ELR (cell line): Measurements from ENCODE around the gene LY9.
A peak's percentile ranks its signal among the peaks of the same experiment; 100 is the strongest.

Experiments used
- DNase-seq: peaks from one replicate; pipeline ENCODE4 v3.0.0-alpha.2; 2015; ENCODE audit warnings: low read depth

LY9 gene

GRCh38 chr1:160836981-160837557, 41.1 kb downstream of the LY9 start:
- no peak for DNase-seq

GRCh38 chr1:160837558-160838205, 41.7 kb downstream of the LY9 start:
- DNase-seq = peak; percentile 40

GRCh38 chr1:160838888-160839287, 42.9 kb downstream of the LY9 start:
- DNase-seq = no peak

GRCh38 chr1:160839746-160840145, 43.8 kb downstream of the LY9 start:
- DNase-seq = no peak

- DNase-seq = no peak
Measured at GRCh38 chr1:160841079-160841478, 45.1 kb downstream of the LY9 start.

GRCh38 chr1:160844447-160845232, 48.7 kb downstream of the LY9 start:
- peak; percentile 22 for DNase-seq

GRCh38 chr1:160846281-160846680, 50.3 kb downstream of the LY9 start:
- DNase-seq = no peak

GRCh38 chr1:160850541-160850940, 54.6 kb downstream of the LY9 start:
- no peak for DNase-seq

GRCh38 chr1:160850993-160851392, 55.0 kb downstream of the LY9 start:
- DNase-seq = no peak

GRCh38 chr1:160853014-160853413, 57.0 kb downstream of the LY9 start:
- DNase-seq = no peak

GRCh38 chr1:160853754-160854153, 57.8 kb downstream of the LY9 start:
- DNase-seq = no peak

- DNase-seq = no peak
Measured at GRCh38 chr1:160855181-160855981, 59.4 kb downstream of the LY9 start.

GRCh38 chr1:160858097-160858496, 62.1 kb downstream of the LY9 start:
- DNase-seq = no peak

GRCh38 chr1:160858507-160858906, 62.5 kb downstream of the LY9 start:
- no peak for DNase-seq

- DNase-seq = no peak
Measured at GRCh38 chr1:160859166-160859565, 63.2 kb downstream of the LY9 start.

GRCh38 chr1:160860840-160861505, 65.0 kb downstream of the LY9 start:
- no peak for DNase-seq

GRCh38 chr1:160862203-160863060, 66.5 kb downstream of the LY9 start, which contains the start of gene CD244:
Gene CD244, minus strand, starts transcription at chr1:160862887. Its CDS starts 210 bp downstream, at chr1:160862677.
- DNase-seq = peak; percentile 6

GRCh38 chr1:160863061-160863773, 67.2 kb downstream of the LY9 start:
- DNase-seq = no peak

GRCh38 chr1:160863774-160864131, 67.8 kb downstream of the LY9 start:
- no peak for DNase-seq

GRCh38 chr1:160864173-160864572, 68.2 kb downstream of the LY9 start:
- no peak for DNase-seq
